ENCODE measurements around the gene FHIP2A.

Gene FHIP2A

GRCh38 chr10:114810926-114811325 lies 10.7 kb upstream of the FHIP2A start:
- H3K36me3 ChIP-seq (ENCODE audit: insufficient read depth, low read length): no peaks in the 10 kb centered on the region
- no peak overlapping the region for H2AFZ ChIP-seq (ENCODE audit: low read depth, low read length)
- H3K4me2 ChIP-seq (ENCODE audit: insufficient read depth, low read length): no peak overlapping the region
- ATAC-seq (ENCODE audit: insufficient read depth, low read depth): 0 out of 3 replicates have a peak, but pooled peaks have one; percentile 25
- DNase-seq: no peak
- no peaks in the 10 kb centered on the region for H3K9me3 ChIP-seq (ENCODE audit: insufficient read depth, low read length, severe bottlenecking)
- TF ChIP-seq EZH2 (IDR thresholded peaks at IDR 0.05; ENCODE audit: borderline replicate concordance, low read depth, low read length, severe bottlenecking): no peak
- no peak for TF ChIP-seq CTCF (IDR thresholded peaks at IDR 0.05; ENCODE audit: borderline replicate concordance, extremely low read depth, low read length, poor library complexity, severe bottlenecking)
- no peaks in the 10 kb centered on the region for H3K79me2 ChIP-seq (ENCODE audit: insufficient read depth, low read length)
- no peaks in the 10 kb centered on the region for H3K27me3 ChIP-seq (ENCODE audit: insufficient read depth, low read length, poor library complexity)
- peaks cover 20% of the 10 kb centered on the region for H3K4me1 ChIP-seq (ENCODE audit: insufficient read depth, low read length)
- H3K27ac ChIP-seq (ENCODE audit: low read length): no peak overlapping the region
- H3K9ac ChIP-seq (ENCODE audit: low read depth, low read length): no peak overlapping the region
- no peaks in the 10 kb centered on the region for H4K20me1 ChIP-seq (ENCODE audit: insufficient read depth, low read length)
- no peak overlapping the region for H3K4me3 ChIP-seq (ENCODE audit: low read depth in 1 of 2, low read length in 2 of 2)

GRCh38 chr10:114811862-114812261 lies 9.7 kb upstream of the FHIP2A start:
- H3K4me1 ChIP-seq (ENCODE audit: insufficient read depth, low read length): peaks cover 20% of the 10 kb centered on the region
- peak; percentile 83 for ATAC-seq (ENCODE audit: insufficient read depth, low read depth)
- H3K36me3 ChIP-seq (ENCODE audit: insufficient read depth, low read length): no peaks in the 10 kb centered on the region
- peak; percentile 55 for DNase-seq
- no peaks in the 10 kb centered on the region for H3K79me2 ChIP-seq (ENCODE audit: insufficient read depth, low read length)
- no peaks in the 10 kb centered on the region for H3K27me3 ChIP-seq (ENCODE audit: insufficient read depth, low read length, poor library complexity)
- H3K27ac ChIP-seq (ENCODE audit: low read length): peak overlapping the region; percentile 67
- H3K9me3 ChIP-seq (ENCODE audit: insufficient read depth, low read length, severe bottlenecking): no peaks in the 10 kb centered on the region
- H2AFZ ChIP-seq (ENCODE audit: low read depth, low read length): peak overlapping the region; percentile 63; the same call in 1 of the 2 replicates
- H3K4me3 ChIP-seq (ENCODE audit: low read depth in 1 of 2, low read length in 2 of 2): peak overlapping the region in 1 of 2 experiments; percentile 14; a peak in 1 of 4 replicates
- H3K9ac ChIP-seq (ENCODE audit: low read depth, low read length): no peak overlapping the region
- no peaks in the 10 kb centered on the region for H4K20me1 ChIP-seq (ENCODE audit: insufficient read depth, low read length)
- peak overlapping the region; percentile 42; the same call in 1 of the 2 replicates for H3K4me2 ChIP-seq (ENCODE audit: insufficient read depth, low read length)
- TF ChIP-seq EZH2 (IDR thresholded peaks at IDR 0.05; ENCODE audit: borderline replicate concordance, low read depth, low read length, severe bottlenecking) (no peak), CTCF (IDR thresholded peaks at IDR 0.05; ENCODE audit: borderline replicate concordance, extremely low read depth, low read length, poor library complexity, severe bottlenecking) (no peak)

- H2AFZ ChIP-seq (ENCODE audit: low read depth, low read length): no peak overlapping the region
Observed at GRCh38 chr10:114815791-114816190, 5.8 kb upstream of the FHIP2A start.

More at GRCh38 chr10:114815791-114816190, 5.8 kb upstream of the FHIP2A start:
- Histone ChIP-seq H3K79me2 (ENCODE audit: insufficient read depth, low read length) (no peaks in the 10 kb centered on the region), H3K36me3 (ENCODE audit: insufficient read depth, low read length) (no peaks in the 10 kb centered on the region), H3K4me3 (ENCODE audit: low read depth in 1 of 2, low read length in 2 of 2) (no peak overlapping the region), H3K27ac (ENCODE audit: low read length) (no peak overlapping the region), H3K4me1 (ENCODE audit: insufficient read depth, low read length) (peaks cover 23% of the 10 kb centered on the region), H3K9me3 (ENCODE audit: insufficient read depth, low read length, severe bottlenecking) (no peaks in the 10 kb centered on the region), H3K27me3 (ENCODE audit: insufficient read depth, low read length, poor library complexity) (no peaks in the 10 kb centered on the region), H4K20me1 (ENCODE audit: insufficient read depth, low read length) (no peaks in the 10 kb centered on the region), H3K4me2 (ENCODE audit: insufficient read depth, low read length) (no peak overlapping the region), H3K9ac (ENCODE audit: low read depth, low read length) (no peak overlapping the region)
- DNase-seq (no peak), ATAC-seq (ENCODE audit: insufficient read depth, low read depth) (no peak)
- TF ChIP-seq CTCF (IDR thresholded peaks at IDR 0.05; ENCODE audit: borderline replicate concordance, extremely low read depth, low read length, poor library complexity, severe bottlenecking) (no peak), EZH2 (IDR thresholded peaks at IDR 0.05; ENCODE audit: borderline replicate concordance, low read depth, low read length, severe bottlenecking) (no peak)

Measured in DND-41 (cell line).